ENCODE results near the gene TUBA3E.
"Not testable (repeated sequence)": the region's sequence is repeated elsewhere in the genome, so short reads cannot be mapped to it uniquely, and the experiment has no call there.

GRCh38 chr2:130180404-130181324, 17.6 kb downstream of the TUBA3E start:
- TF ChIP-seq EZH2 (IDR thresholded peaks at IDR 0.05; ENCODE audit: insufficient read depth, poor library complexity, severe bottlenecking); EZH2phosphoT487 (IDR thresholded peaks at IDR 0.05; ENCODE audit: insufficient read depth, low read depth): not testable (repeated sequence)

Data from GM23248 (cell line).